ENCODE data around the gene KCTD1. TPM values are rescaled to one million over a fixed set of nuclear protein-coding genes. Genes with fewer than 3 reads are reported as not detected.

The KCTD1 gene
- total RNA-seq, 1 donor from 2014 or later, result 17.1 TPM

DNA sequence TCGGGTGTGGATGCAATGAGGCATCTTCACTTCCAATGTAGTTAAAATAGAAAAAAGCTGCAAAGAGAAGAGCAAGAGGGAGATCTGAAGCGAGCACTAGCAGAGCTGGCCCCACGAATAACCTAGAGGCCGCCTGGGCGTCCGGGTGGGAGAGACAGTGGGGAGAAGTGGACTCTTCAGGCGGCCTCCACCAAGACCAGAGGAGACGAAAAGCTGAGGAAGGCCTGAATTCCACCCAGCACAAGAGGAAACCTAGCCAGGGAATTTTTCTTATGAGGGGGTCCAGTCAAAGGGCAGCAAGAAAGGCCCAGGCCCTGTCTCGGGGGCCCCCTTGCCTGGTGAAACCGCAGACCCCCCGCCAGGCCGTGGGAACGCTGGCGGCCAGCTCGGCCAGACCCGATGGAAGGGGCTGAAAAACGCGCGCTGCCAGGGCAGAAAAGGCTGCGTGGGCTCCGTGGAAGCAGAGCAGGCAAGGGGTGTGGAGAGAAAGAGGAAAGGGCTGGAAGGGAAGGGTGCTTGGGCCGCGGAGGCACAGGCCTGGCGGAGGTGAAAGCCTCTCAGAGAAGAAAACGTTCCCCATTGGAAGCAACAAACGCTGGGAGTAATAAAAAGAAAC, 69.2 kb downstream of the KCTD1 start:
- H3K36me3 ChIP-seq, result no peaks in the 10 kb centered on the region
- no peaks in the 10 kb centered on the region for H3K9me3 Mint-ChIP-seq
- no peak for TF ChIP-seq EZH2 (IDR thresholded peaks at IDR 0.05)
- TF ChIP-seq EZH2phosphoT487 (IDR thresholded peaks at IDR 0.05), result no peak
- TF ChIP-seq CTCF (IDR thresholded peaks at IDR 0.05), result no peak
- H3K36me3 Mint-ChIP-seq, result peaks cover 14% of the 10 kb centered on the region
- H3K27ac ChIP-seq, result no peak overlapping the region
- no peaks in the 10 kb centered on the region for H4K20me1 ChIP-seq (ENCODE audit: low read depth)
- H3K4me1 ChIP-seq, result peaks cover 32% of the 10 kb centered on the region
- H3K27me3 Mint-ChIP-seq (ENCODE audit: insufficient read depth, low read depth), result no peaks in the 10 kb centered on the region
- H3K9me3 ChIP-seq (ENCODE audit: low read depth), result no peaks in the 10 kb centered on the region
- peak; percentile 55 for DNase-seq (ENCODE audit: low spot score)
- H3K79me2 ChIP-seq (ENCODE audit: low read depth), result no peaks in the 10 kb centered on the region
- H3K4me2 ChIP-seq, result peak overlapping the region; percentile 50
- H3K27ac Mint-ChIP-seq, result no peak overlapping the region
- no peaks in the 10 kb centered on the region for H3F3A ChIP-seq (ENCODE audit: low read depth)
- H3K27me3 ChIP-seq, result no peaks in the 10 kb centered on the region
- no peak overlapping the region for H3K9ac ChIP-seq
- H3K4me1 Mint-ChIP-seq, result peaks cover 42% of the 10 kb centered on the region
- H2AFZ ChIP-seq (replicated peaks), result peak overlapping the region; percentile 82
- H3K4me3 Mint-ChIP-seq, result no peak overlapping the region
- no peak overlapping the region for H3K4me3 ChIP-seq

- Histone ChIP-seq H4K20me1 (ENCODE audit: low read depth) (no peaks in the 10 kb centered on the region), H3K4me3 (no peak overlapping the region), H3K27me3 (no peaks in the 10 kb centered on the region), H3K9me3 (ENCODE audit: low read depth) (no peaks in the 10 kb centered on the region), H3K9ac (no peak overlapping the region), H3K27ac (no peak overlapping the region), H3F3A (ENCODE audit: low read depth) (no peaks in the 10 kb centered on the region), H2AFZ (replicated peaks) (no peak overlapping the region), H3K4me1 (peaks cover 31% of the 10 kb centered on the region), H3K4me2 (peak overlapping the region; percentile 50), H3K79me2 (ENCODE audit: low read depth) (no peaks in the 10 kb centered on the region), H3K36me3 (no peaks in the 10 kb centered on the region)
- DNase-seq (ENCODE audit: low spot score), result no peak
- TF ChIP-seq CTCF (IDR thresholded peaks at IDR 0.05), result no peak
- no peak for TF ChIP-seq EZH2phosphoT487 (IDR thresholded peaks at IDR 0.05)
- TF ChIP-seq EZH2 (IDR thresholded peaks at IDR 0.05), result no peak
- peaks cover 35% of the 10 kb centered on the region for H3K4me1 Mint-ChIP-seq
- H3K4me3 Mint-ChIP-seq, result no peak overlapping the region
- H3K9me3 Mint-ChIP-seq, result no peaks in the 10 kb centered on the region
- no peak overlapping the region for H3K27ac Mint-ChIP-seq
- peaks cover 14% of the 10 kb centered on the region for H3K36me3 Mint-ChIP-seq
- H3K27me3 Mint-ChIP-seq (ENCODE audit: insufficient read depth, low read depth), result no peaks in the 10 kb centered on the region
Observed at GRCh38 chr18:26477828-26478466, 70.4 kb downstream of the KCTD1 start.

GRCh38 chr18:26476697-26477096, 71.7 kb downstream of the KCTD1 start:
- Histone ChIP-seq H4K20me1 (ENCODE audit: low read depth) (no peaks in the 10 kb centered on the region), H3K27me3 (no peaks in the 10 kb centered on the region), H3K79me2 (ENCODE audit: low read depth) (no peaks in the 10 kb centered on the region), H3K4me1 (peaks cover 21% of the 10 kb centered on the region), H3K9me3 (ENCODE audit: low read depth) (no peaks in the 10 kb centered on the region), H3K4me3 (no peak overlapping the region), H3K36me3 (no peaks in the 10 kb centered on the region), H3K4me2 (no peak overlapping the region), H3F3A (ENCODE audit: low read depth) (no peaks in the 10 kb centered on the region), H2AFZ (replicated peaks) (no peak overlapping the region), H3K9ac (no peak overlapping the region), H3K27ac (no peak overlapping the region)
- no peak for DNase-seq (ENCODE audit: low spot score)
- Mint-ChIP-seq H3K27me3 (ENCODE audit: insufficient read depth, low read depth) (no peaks in the 10 kb centered on the region), H3K4me3 (no peak overlapping the region), H3K27ac (no peak overlapping the region), H3K9me3 (no peaks in the 10 kb centered on the region), H3K4me1 (peaks cover 25% of the 10 kb centered on the region), H3K36me3 (peaks cover 17% of the 10 kb centered on the region)
- no peak for TF ChIP-seq EZH2 (IDR thresholded peaks at IDR 0.05)
- no peak for TF ChIP-seq EZH2phosphoT487 (IDR thresholded peaks at IDR 0.05)
- TF ChIP-seq CTCF (IDR thresholded peaks at IDR 0.05), result no peak

Measured in neural progenitor cell (in vitro differentiated cells).